ENCODE measurements around the gene BZW1.
A peak's percentile ranks its signal among the peaks of the same experiment; 100 is the strongest.

DNA sequence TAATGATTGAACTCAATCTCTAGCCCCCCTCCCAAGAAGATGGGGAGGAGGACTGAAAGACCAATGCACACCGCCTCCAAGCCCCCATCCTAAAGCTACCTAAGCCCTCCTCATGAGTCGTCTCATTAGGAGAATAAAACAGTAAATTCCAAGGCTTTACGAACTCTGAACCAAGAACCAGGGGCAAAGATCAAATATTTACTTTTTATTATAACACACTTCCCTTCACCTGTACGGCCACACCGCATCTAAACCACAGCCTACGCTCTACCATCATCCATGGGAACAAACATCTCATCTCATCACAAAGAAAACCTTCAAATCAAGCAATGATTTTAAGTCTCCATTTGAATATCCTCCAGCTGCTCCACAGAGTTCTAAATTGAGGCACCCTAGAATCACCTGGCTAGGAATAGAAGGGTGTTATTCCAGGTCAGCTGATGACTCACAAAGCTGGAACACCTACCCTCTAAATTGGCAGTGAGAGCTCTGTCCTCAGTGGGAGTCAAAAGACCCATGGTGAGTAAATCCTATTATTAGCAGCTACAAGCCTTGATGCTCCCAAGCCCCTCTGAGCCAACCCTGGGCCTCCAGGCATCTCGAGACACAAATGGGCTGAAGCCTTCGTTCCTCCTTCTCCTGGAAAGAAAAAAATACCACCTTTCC, 45.6 kb upstream of the BZW1 start:
- TF ChIP-seq, protein P1, sequence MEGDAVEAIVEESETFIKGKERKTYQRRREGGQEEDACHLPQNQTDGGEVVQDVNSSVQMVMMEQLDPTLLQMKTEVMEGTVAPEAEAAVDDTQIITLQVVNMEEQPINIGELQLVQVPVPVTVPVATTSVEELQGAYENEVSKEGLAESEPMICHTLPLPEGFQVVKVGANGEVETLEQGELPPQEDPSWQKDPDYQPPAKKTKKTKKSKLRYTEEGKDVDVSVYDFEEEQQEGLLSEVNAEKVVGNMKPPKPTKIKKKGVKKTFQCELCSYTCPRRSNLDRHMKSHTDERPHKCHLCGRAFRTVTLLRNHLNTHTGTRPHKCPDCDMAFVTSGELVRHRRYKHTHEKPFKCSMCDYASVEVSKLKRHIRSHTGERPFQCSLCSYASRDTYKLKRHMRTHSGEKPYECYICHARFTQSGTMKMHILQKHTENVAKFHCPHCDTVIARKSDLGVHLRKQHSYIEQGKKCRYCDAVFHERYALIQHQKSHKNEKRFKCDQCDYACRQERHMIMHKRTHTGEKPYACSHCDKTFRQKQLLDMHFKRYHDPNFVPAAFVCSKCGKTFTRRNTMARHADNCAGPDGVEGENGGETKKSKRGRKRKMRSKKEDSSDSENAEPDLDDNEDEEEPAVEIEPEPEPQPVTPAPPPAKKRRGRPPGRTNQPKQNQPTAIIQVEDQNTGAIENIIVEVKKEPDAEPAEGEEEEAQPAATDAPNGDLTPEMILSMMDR (IDR thresholded peaks at IDR 0.05; ENCODE audit: low read depth, low read length, missing input control), result no peak
- TF ChIP-seq, protein P2, sequence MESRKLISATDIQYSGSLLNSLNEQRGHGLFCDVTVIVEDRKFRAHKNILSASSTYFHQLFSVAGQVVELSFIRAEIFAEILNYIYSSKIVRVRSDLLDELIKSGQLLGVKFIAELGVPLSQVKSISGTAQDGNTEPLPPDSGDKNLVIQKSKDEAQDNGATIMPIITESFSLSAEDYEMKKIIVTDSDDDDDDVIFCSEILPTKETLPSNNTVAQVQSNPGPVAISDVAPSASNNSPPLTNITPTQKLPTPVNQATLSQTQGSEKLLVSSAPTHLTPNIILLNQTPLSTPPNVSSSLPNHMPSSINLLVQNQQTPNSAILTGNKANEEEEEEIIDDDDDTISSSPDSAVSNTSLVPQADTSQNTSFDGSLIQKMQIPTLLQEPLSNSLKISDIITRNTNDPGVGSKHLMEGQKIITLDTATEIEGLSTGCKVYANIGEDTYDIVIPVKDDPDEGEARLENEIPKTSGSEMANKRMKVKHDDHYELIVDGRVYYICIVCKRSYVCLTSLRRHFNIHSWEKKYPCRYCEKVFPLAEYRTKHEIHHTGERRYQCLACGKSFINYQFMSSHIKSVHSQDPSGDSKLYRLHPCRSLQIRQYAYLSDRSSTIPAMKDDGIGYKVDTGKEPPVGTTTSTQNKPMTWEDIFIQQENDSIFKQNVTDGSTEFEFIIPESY (IDR thresholded peaks at IDR 0.05), result no peak
- TF ChIP-seq, protein P3, sequence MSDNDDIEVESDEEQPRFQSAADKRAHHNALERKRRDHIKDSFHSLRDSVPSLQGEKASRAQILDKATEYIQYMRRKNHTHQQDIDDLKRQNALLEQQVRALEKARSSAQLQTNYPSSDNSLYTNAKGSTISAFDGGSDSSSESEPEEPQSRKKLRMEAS (IDR thresholded peaks at IDR 0.05), result no peak
- TF ChIP-seq FOXA2 (IDR thresholded peaks at IDR 0.05) (no peak), SP1 (IDR thresholded peaks at IDR 0.05) (no peak), JUND (IDR thresholded peaks at IDR 0.05) (peak in 1 of 2 donors; percentile 39), HNF4A (conservative IDR thresholded peaks at IDR 0.05) (no peak)
- TF ChIP-seq, protein P4, sequence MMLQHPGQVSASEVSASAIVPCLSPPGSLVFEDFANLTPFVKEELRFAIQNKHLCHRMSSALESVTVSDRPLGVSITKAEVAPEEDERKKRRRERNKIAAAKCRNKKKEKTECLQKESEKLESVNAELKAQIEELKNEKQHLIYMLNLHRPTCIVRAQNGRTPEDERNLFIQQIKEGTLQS (IDR thresholded peaks at IDR 0.05), result no peak

Measured in liver (tissue), 3 donors.